Measurements from ENCODE around the gene DAPK1.

DNA sequence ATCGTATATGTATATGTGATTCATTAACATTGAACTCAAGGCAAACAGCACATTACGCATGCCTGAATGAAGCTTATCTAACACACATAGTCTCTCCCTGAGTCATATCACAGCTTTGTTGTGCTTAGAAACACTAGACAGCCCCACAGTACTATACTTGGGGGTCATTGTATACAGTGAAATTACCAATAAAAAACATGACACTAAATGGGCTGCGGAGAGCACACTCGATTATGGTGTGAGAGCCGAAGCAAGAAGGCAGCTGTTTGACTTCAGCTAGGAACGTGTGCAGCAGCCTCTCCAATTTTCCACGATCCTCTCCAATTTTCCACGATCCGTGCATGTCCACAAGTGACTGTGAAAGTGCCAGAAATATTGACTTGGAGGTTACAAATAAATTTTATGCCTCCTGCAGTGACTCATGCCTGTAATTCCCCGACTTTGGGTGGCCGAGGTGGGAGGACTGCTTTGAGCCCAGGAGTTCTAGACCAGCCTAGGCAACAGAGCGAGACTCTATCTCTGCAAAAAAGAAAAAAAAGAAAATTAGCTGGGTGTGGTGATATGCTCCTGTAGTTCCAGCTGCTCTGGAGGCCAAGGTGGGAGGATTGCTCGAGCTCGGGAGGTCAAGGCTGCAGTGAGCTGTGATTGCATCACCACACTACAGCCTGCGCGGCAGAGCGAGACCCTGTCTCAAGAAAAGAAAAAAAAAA lies 102.4 kb downstream of the DAPK1 start:
- TF ChIP-seq, protein P1, sequence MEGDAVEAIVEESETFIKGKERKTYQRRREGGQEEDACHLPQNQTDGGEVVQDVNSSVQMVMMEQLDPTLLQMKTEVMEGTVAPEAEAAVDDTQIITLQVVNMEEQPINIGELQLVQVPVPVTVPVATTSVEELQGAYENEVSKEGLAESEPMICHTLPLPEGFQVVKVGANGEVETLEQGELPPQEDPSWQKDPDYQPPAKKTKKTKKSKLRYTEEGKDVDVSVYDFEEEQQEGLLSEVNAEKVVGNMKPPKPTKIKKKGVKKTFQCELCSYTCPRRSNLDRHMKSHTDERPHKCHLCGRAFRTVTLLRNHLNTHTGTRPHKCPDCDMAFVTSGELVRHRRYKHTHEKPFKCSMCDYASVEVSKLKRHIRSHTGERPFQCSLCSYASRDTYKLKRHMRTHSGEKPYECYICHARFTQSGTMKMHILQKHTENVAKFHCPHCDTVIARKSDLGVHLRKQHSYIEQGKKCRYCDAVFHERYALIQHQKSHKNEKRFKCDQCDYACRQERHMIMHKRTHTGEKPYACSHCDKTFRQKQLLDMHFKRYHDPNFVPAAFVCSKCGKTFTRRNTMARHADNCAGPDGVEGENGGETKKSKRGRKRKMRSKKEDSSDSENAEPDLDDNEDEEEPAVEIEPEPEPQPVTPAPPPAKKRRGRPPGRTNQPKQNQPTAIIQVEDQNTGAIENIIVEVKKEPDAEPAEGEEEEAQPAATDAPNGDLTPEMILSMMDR (IDR thresholded peaks at IDR 0.05) = no peak
- TF ChIP-seq POLR2A (IDR thresholded peaks at IDR 0.05) (no peak), POLR2AphosphoS5 (IDR thresholded peaks at IDR 0.05; ENCODE audit: insufficient read depth in 1 of 2, low read depth in 1 of 2) (no peak)

All from vagina (tissue), 2 donors.